NCI-H524 treated with DMSO at 0.1 percent for 48 hours (cell line): ENCODE data around the gene FCHO1.
"Not testable (repeated sequence)": the region's sequence is repeated elsewhere in the genome, so short reads cannot be mapped to it uniquely, and the experiment has no call there.

Experiments used
- DNase-seq: peaks from one replicate; lab custom pipeline; 2025; lab: John Stamatoyannopoulos, UW

FCHO1 gene

GRCh38 chr19:17795495-17795856, 44.2 kb downstream of the FCHO1 start:
- DNase-seq = no peak

- no peak for DNase-seq
Measured at GRCh38 chr19:17796013-17796837, 44.9 kb downstream of the FCHO1 start.

GRCh38 chr19:17796838-17797423, 45.7 kb downstream of the FCHO1 start:
- DNase-seq = no peak

GRCh38 chr19:17797424-17798201, 46.3 kb downstream of the FCHO1 start:
- no peak for DNase-seq

- not testable (repeated sequence) for DNase-seq
Measured at GRCh38 chr19:17798599-17798998, 47.3 kb downstream of the FCHO1 start.

DNA sequence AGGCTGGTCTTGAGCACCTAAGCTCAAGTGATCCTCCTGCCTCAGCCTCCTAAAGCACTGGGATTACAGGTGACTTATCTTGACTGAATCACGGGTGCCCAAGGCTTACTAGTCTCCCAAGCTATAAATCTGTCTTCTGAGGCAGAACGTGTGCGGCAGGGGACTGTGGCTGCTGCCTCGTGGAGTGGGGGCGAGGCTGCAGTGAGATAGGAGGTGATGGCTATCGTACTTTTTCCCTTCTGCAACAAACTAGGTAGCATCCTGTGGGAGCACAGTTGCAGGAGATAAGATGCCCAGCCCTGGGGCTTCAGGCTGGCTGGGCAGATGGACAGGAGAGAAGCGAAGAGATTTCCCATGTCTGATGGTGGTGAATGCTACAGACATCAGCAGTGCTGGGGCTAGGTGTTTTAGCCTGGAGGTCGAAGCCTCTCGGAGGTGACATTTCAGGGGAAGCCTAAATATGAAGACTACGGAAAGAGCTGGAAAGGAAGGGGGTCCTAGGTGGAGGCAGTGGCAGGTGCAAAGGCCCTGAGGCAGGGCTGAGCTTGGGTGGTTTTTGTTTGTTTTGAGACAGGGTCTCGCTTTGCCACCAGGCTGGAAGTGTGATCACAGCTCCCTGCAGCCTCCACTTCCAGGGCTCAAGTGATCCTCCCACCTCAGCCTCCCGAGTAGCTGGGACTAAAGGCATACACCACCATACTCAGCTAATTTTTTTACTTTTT, 51.0 kb downstream of the FCHO1 start:
- DNase-seq = no peak

DNA sequence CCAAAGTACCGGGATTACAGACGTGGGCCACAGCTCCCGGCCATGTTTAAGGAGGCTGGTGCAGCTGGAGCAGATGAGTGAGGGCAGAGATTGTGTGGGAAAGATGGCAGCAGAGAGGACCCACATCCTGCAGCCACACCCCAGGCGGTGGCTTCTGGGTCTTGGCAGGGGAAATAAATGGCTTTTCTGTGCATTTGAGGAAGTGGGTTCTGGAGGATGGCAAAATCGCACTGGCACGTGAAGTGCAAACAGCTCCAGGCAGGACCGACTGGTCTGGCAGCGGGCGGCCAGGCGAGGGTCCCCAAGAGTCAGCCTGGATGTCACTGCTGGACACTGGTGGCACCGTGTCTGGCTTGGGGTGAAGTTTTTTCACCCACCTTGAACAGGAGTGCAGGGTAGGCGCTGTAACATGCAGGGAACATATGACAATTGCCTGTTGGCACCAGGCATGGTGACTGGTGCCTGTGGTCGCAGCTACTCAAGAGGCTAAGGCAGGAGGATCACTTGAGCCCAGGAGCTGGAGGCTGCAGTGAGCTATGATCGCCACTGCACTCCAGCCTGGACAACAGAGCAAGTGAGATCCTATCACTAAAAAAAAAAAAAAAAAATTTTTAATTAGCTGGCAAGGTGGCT, 52.1 kb downstream of the FCHO1 start:
- DNase-seq = no peak

- no peak for DNase-seq
Measured at GRCh38 chr19:17805427-17805826, 54.1 kb downstream of the FCHO1 start.

- DNase-seq = no peak
Measured at GRCh38 chr19:17806945-17807344, 55.7 kb downstream of the FCHO1 start.

DNA sequence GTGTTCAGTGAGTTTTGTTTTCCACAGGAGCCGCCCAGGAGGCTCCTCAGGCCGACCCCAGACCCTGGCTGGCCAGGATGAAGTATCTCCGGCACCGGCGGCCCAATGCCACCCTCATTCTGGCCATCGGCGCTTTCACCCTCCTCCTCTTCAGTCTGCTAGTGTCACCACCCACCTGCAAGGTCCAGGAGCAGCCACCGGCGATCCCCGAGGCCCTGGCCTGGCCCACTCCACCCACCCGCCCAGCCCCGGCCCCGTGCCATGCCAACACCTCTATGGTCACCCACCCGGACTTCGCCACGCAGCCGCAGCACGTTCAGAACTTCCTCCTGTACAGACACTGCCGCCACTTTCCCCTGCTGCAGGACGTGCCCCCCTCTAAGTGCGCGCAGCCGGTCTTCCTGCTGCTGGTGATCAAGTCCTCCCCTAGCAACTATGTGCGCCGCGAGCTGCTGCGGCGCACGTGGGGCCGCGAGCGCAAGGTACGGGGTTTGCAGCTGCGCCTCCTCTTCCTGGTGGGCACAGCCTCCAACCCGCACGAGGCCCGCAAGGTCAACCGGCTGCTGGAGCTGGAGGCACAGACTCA, 56.5 kb downstream of the FCHO1 start:
- DNase-seq = no peak

- no peak for DNase-seq
Measured at GRCh38 chr19:17811103-17811502, 59.8 kb downstream of the FCHO1 start.

GRCh38 chr19:17811681-17812080, 60.4 kb downstream of the FCHO1 start:
- DNase-seq = no peak

GRCh38 chr19:17812099-17812498, 60.8 kb downstream of the FCHO1 start:
- DNase-seq = no peak

DNA sequence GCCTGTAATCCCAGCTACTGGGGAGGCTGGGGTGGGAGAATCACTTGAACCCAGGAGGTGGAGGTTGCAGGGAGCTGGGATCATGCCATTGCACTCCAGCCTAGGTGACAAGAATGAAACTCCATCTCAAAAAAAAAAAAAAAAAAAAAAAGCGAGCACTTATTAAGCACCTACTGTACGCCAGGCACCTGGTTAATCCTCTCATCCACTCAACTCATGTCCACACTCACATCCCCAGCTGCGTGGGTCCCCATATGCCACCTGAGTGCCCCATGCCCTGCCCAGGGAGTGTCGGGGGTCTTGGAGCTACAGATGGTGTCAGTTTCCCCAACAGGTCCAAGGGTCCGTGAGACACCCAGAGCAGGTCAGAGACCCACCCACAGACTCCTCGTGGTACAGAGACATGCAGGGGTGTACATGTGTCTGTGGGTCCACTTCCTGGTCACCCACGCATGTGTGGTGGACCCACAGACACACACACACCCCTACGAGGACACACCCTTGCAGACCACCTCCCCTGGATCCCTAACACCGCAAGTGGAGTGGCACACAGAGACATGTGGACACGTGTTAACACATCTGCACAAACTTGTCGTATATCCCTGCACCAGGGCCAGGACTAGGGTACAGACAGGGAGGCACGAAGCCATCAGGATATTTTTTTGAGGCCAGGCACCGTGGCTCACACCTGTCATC, 66.5 kb downstream of the FCHO1 start:
- DNase-seq = no peak

DNA sequence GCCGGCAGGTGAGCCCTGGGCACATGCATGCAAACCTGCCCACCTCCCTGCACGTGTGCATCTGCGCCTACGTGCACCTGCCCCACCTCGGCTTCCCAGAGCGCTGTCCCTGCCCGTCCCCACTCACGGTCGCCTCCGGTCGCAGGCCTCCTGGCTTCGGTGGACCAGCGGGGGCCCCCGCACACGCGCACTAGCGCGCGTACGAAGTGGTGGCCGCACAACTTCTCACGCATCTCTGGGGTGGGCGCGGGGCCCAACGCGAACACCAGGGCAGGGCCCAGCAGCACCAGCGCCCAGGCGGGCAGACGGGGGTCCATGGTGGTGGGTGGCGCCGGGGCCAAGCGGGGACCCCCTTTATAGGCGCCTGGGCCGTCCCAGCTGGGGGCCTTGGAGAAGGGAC, 69.9 kb downstream of the FCHO1 start, which contains the start of gene INSL3:
INSL3 (minus strand) TSS at position 330 of the 400 bp plus-strand sequence; CDS start at position 317, 13 bp downstream.
- no peak for DNase-seq

DNA sequence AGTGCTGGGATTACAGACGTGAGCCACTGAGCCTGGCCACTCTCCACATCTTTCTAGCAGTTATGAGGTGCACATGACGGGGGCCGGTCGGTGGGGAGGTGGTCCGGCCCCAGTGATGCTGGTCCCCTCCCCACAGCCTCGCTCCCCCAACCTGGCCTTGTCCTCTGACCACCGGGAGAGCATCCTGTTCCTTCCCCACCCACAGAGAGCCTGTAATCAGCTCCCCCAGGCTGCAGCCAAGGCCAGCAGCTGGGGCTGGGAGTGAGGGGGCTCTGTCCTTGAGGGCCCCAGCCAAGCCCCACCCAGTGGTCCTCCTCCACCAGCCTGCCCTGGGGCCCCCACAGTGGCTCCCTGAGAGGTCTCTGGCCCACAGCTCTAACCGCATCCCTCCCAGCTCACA, 73.1 kb downstream of the FCHO1 start:
- DNase-seq = no peak

- no peak for DNase-seq
Measured at GRCh38 chr19:17826508-17827056, 75.3 kb downstream of the FCHO1 start.

DNA sequence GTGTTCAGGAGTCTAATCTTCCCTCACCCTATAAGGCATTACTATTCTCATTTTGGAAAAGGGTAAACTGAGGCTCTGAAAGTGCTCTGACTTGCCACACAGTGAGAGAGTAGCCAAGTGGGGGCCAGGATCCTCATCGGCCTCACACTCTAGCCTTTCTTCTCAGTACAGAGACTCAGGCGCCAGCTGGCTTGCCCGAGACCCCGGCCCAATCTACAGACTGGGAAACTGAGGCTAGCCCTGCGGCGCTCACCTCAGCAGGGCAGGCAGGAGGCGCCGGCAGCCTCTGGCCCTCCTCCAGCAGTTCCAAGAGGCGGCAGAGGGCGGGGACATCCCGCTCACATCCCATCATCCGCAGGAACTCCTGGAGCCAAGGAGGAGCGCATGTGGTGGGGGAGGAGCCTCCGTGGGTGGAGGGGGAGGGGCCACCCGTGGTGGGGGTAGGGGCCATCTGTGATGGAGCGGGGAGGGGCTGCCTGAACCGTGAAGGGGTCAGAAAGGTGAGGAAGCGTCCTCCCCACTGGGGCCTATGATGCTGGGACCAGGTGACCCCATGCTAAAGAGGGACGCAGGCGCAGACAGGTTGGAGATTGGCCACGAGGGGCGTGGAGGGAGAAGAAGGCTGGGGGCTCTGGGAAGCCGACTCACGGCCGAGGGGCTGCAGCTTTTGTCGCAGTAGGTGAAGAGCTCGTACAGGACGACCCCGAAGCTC, 78.7 kb downstream of the FCHO1 start:
- peak; percentile 25 for DNase-seq

DNA sequence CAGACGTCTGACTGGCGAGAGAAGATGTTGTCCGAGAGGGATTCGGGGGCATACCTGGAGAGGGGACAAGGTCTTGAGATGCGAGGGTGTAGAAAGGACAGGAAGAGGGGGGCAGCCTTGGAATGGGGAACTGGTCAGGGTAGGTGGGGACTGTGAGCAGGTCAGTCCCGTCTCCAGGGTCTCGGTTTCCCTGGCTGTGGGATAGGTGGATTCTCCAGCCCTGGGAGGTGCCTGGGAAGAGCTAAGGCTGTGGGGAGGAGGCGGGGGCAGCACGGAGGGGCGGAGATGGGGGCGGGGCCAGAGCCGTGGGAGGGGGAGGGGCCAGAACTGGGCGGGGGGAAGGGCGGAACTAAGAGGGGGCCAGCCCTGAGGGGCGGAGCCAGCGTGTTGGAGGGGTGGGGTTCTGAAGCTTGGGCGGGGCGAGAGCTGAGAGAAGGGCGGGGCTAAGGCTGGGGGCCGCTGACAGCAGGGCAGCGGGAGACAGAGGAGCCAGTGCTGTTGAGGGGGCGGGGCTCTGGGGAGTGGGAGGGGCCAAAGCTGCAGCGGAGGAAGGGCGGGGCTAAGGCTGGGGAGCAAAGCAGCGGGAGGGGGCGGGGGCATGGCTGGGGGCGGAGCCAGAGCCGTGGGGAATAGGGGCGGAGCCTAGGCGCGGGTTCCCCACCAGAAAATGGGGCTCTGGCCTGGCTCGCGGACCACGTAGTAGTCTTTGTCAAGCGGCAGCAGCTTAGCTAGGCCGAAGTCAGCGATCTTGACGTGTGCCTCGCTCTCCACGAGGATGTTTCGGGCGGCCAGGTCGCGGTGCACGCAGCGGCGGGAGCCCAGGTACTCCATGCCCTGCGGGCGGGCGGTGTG, 79.5 kb downstream of the FCHO1 start:
- no peak for DNase-seq
